ENCODE measurements around the gene SH2D3A. TPM values are rescaled to one million over a fixed set of nuclear protein-coding genes. Genes with fewer than 3 reads are reported as not detected.
A peak's percentile ranks its signal among the peaks of the same experiment; 100 is the strongest.

Gene SH2D3A
- 10 to 100 TPM; 31.5 to 35.2 TPM for total RNA-seq

DNA sequence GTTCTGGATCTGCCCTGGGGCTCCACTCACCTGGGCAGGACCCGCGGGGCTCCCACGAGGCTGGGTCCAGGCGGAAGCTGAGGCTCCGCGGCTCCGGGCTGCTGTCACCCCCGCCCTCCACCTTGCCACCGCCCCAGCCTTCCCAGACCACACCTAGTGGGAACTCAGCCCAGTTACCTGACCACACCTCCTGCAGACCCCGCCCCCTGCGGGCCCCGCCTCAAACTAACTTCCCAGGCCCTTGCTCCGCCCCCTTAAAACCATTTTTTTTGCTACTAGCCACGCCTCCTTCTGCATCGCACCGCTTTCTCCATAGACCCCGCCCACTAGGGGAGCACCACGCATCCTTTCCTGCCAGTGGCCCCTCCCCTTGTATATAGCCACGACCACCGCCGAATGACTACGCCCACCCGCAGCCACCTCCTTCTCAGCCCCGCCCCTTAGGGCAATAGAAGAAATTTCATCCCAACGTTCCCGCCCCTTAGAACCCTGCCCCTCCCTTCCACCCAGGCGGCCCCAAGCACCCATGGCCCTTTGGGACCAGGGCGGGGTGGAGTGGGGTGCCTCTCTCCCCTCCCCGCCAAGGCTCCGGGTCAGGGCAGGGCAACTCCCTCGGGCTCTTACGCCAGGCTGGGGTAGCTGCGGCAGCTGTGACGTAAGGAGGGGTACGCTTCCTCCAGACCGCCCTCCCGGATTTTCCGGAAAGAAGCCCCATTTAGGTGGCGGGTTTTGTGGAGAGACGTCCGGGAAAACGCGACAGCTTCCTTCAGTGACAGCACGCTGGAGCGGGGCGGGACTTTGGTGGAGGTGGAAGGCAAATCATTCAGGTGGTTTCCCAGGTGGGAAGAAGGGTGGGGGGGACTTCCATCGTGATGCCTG is at the start of gene SH2D3A:
Gene SH2D3A, minus strand, starts transcription at position 79 of the 879 bp plus-strand sequence. CDS start 3,687 bp downstream, outside the sequence.
- no peaks in the 10 kb centered on the region for H3K27me3 Mint-ChIP-seq
- peak within 1 kb of the TSS; percentile 93 for H3K27ac Mint-ChIP-seq
- POLR2A ChIA-PET, result no interaction called here
- DNase-seq, result peak; percentile 97
- peak within 1 kb of the TSS; percentile 89 for H3K4me3 Mint-ChIP-seq
- CTCF ChIA-PET, result interaction anchor here (0.9 to 4.3 kb wide), 4 partner anchors 11 to 96 kb away, joined by 3 to 13 read pairs (median 3); no protein-coding TSS in a partner anchor
- H3K4me1 Mint-ChIP-seq, result peaks cover 60% of the 10 kb centered on the region
- H3K9me3 Mint-ChIP-seq, result no peaks in the 10 kb centered on the region
- H3K36me3 Mint-ChIP-seq (ENCODE audit: low read depth), result peaks cover 4% of the 10 kb centered on the region

DNA sequence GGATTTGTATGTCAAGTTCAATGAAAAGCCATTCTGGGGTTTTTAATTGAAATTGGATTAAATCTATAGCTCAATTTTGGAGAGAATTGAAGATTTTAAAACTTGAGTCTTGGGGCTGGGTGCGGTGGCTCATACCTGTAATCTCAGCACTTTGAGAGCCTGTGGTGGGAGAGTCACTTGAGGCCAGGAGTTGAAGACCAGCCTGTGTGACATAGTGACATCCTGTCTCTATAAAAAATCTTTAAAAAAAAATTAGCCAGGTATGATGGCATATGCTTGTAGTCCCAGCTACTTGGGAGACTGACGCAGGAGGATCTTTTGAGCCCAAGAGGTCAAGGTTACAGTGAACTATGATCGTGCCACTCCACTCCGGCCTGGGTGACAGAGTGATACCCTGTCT is 46.4 kb upstream of the SH2D3A start:
- Mint-ChIP-seq H3K4me3 (no peak overlapping the region), H3K27me3 (no peaks in the 10 kb centered on the region), H3K36me3 (ENCODE audit: low read depth) (peaks cover 61% of the 10 kb centered on the region), H3K27ac (peak overlapping the region; percentile 70), H3K9me3 (peaks cover 14% of the 10 kb centered on the region), H3K4me1 (peaks cover 64% of the 10 kb centered on the region)
- POLR2A ChIA-PET, result interaction anchor here (1.0 kb wide), 1 partner anchor 40 kb away, joined by 3 read pairs; no protein-coding TSS in a partner anchor
- DNase-seq, result no peak
- CTCF ChIA-PET, result interaction anchor here (0.8 to 2.5 kb wide), 6 partner anchors 10 to 50 kb away, joined by 3 to 7 read pairs (median 4); partner anchors contain the start of gene VAV1

GRCh38 chr19:6812612-6813011 is 45.4 kb upstream of the SH2D3A start:
- Mint-ChIP-seq H3K27me3 (no peaks in the 10 kb centered on the region), H3K4me1 (peaks cover 64% of the 10 kb centered on the region), H3K4me3 (no peak overlapping the region), H3K36me3 (ENCODE audit: low read depth) (peaks cover 62% of the 10 kb centered on the region), H3K27ac (no peak overlapping the region), H3K9me3 (peaks cover 13% of the 10 kb centered on the region)
- ChIA-PET CTCF (interaction anchor here (1.0 to 2.5 kb wide), 5 partner anchors 9 to 51 kb away, joined by 3 to 7 read pairs (median 6); partner anchors contain the start of gene VAV1), POLR2A (no interaction called here)
- DNase-seq, result no peak

GRCh38 chr19:6811906-6812305 is 44.7 kb upstream of the SH2D3A start:
- H3K4me3 Mint-ChIP-seq, result no peak overlapping the region

GRCh38 chr19:6811378-6811777 is 44.1 kb upstream of the SH2D3A start:
- POLR2A ChIA-PET, result no interaction called here
- peaks cover 66% of the 10 kb centered on the region for H3K36me3 Mint-ChIP-seq (ENCODE audit: low read depth)

More at GRCh38 chr19:6811906-6812305, 44.7 kb upstream of the SH2D3A start:
- Mint-ChIP-seq H3K27ac (no peak overlapping the region), H3K27me3 (no peaks in the 10 kb centered on the region), H3K4me1 (peaks cover 63% of the 10 kb centered on the region), H3K9me3 (peaks cover 13% of the 10 kb centered on the region), H3K36me3 (ENCODE audit: low read depth) (peaks cover 63% of the 10 kb centered on the region)
- POLR2A ChIA-PET, result no interaction called here
- DNase-seq, result no peak
- CTCF ChIA-PET, result no interaction called here

GRCh38 chr19:6809262-6809661 is 42.0 kb upstream of the SH2D3A start:
- Mint-ChIP-seq H3K4me1 (peaks cover 51% of the 10 kb centered on the region), H3K27me3 (no peaks in the 10 kb centered on the region), H3K9me3 (peaks cover 16% of the 10 kb centered on the region), H3K4me3 (no peak overlapping the region), H3K27ac (no peak overlapping the region), H3K36me3 (ENCODE audit: low read depth) (peaks cover 55% of the 10 kb centered on the region)
- DNase-seq, result no peak
- CTCF ChIA-PET, result interaction anchor here (0.6 to 0.8 kb wide), 2 partner anchors 9 to 75 kb away, joined by 3 read pairs; no protein-coding TSS in a partner anchor
- POLR2A ChIA-PET, result no interaction called here

More at GRCh38 chr19:6811378-6811777, 44.1 kb upstream of the SH2D3A start:
- H3K27ac Mint-ChIP-seq, result peak overlapping the region; percentile 22
- H3K4me3 Mint-ChIP-seq, result no peak overlapping the region
- H3K9me3 Mint-ChIP-seq, result peaks cover 15% of the 10 kb centered on the region
- no peak for DNase-seq
- peaks cover 65% of the 10 kb centered on the region for H3K4me1 Mint-ChIP-seq
- H3K27me3 Mint-ChIP-seq, result no peaks in the 10 kb centered on the region
- CTCF ChIA-PET, result no interaction called here

DNA sequence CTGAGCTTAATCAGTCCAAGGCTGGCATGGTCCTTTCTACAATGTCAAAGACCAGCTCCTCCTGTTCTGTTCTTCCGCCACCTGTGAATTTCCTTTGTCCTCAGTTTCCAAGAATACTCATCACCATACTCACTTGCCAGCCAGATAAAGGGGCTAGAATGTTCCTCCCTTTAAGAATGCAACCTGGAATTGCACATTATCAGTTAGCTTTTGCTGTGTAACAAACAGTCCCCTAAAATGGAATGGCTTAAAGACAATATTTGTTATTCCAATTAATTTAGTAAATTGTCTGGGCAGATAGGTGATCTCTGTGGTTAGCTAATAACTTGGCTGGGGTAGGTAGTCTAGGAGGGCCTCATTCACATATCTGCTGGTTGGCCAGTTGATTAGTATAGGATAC is 41.3 kb upstream of the SH2D3A start:
- peaks cover 50% of the 10 kb centered on the region for H3K4me1 Mint-ChIP-seq
- H3K36me3 Mint-ChIP-seq (ENCODE audit: low read depth), result peaks cover 57% of the 10 kb centered on the region
- POLR2A ChIA-PET, result interaction anchor here (1.4 kb wide), 1 partner anchor 36 kb away, joined by 3 read pairs; the partner anchor contains the start of gene VAV1
- no peak for DNase-seq
- CTCF ChIA-PET, result interaction anchor here (0.7 to 1.0 kb wide), 3 partner anchors 8 to 922 kb away, joined by 3 read pairs; no protein-coding TSS in a partner anchor
- H3K9me3 Mint-ChIP-seq, result peaks cover 16% of the 10 kb centered on the region
- H3K27ac Mint-ChIP-seq, result no peak overlapping the region
- H3K27me3 Mint-ChIP-seq, result no peaks in the 10 kb centered on the region
- H3K4me3 Mint-ChIP-seq, result no peak overlapping the region

DNA sequence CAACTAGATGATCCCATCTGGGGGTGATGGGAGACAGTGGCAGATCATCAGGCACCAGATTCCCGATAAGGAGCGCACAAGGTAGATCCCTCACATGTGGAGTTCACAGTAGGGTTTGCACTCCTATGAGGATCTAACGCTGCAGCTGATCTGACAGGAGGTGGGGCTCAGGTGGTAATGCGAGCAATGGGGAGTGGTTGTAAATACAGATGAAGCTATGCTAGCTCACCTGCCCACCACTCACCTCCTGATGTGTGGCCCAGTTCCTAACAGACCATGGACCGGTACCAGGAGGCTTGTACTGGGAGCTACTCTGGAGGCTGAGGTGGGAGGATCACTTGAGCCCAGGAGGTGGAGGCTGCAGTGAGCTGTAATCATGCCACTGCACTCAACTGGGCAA is 40.1 kb upstream of the SH2D3A start:
- no peak for DNase-seq
- peaks cover 12% of the 10 kb centered on the region for H3K9me3 Mint-ChIP-seq
- peaks cover 53% of the 10 kb centered on the region for H3K36me3 Mint-ChIP-seq (ENCODE audit: low read depth)
- ChIA-PET POLR2A (interaction anchor here (1.4 kb wide), 1 partner anchor 35 kb away, joined by 3 read pairs; the partner anchor contains the start of gene VAV1), CTCF (interaction anchor here (0.6 kb wide), 1 partner anchor 99 kb away, joined by 3 read pairs; no protein-coding TSS in a partner anchor)
- H3K27me3 Mint-ChIP-seq, result no peaks in the 10 kb centered on the region
- no peak overlapping the region for H3K27ac Mint-ChIP-seq
- H3K4me1 Mint-ChIP-seq, result peaks cover 49% of the 10 kb centered on the region
- no peak overlapping the region for H3K4me3 Mint-ChIP-seq

DNA sequence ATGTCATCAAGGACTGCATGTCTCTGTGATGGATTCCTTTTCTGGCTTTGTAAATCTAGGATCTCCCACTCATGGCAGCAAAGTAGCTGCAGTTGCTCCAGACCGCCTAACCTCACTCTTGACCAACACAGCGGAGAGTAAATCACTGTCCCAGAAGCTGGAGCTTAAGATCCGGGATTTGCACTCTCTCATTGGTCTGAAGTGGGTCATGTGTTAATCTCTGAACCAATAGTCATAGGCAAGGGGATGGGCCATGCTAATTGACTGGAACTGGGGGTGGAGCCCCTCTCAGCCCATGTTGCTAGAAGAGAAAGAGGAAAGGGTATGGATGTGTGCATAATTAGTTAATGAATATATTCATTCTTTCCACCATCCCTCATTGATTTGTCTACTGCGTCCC is 39.3 kb upstream of the SH2D3A start:
- DNase-seq, result no peak
- Mint-ChIP-seq H3K27ac (no peak overlapping the region), H3K36me3 (ENCODE audit: low read depth) (peaks cover 45% of the 10 kb centered on the region), H3K4me1 (peaks cover 47% of the 10 kb centered on the region), H3K27me3 (no peaks in the 10 kb centered on the region), H3K4me3 (no peak overlapping the region), H3K9me3 (peaks cover 7% of the 10 kb centered on the region)
- CTCF ChIA-PET, result interaction anchor here (1.0 kb wide), 1 partner anchor 33 kb away, joined by 4 read pairs; the partner anchor contains the start of gene VAV1
- POLR2A ChIA-PET, result no interaction called here

- peaks cover 55% of the 10 kb centered on the region for H3K4me1 Mint-ChIP-seq
- DNase-seq, result no peak
- POLR2A ChIA-PET, result no interaction called here
Measured at GRCh38 chr19:6803036-6803404, 35.8 kb upstream of the SH2D3A start.

GRCh38 chr19:6802336-6803035 is 35.3 kb upstream of the SH2D3A start:
- ChIA-PET CTCF (interaction anchor here (0.7 to 5.4 kb wide), 6 partner anchors 11 to 30 kb away, joined by 3 to 26 read pairs (median 4); partner anchors contain the start of gene VAV1), POLR2A (no interaction called here)
- DNase-seq, result peak; percentile 63
- peaks cover 55% of the 10 kb centered on the region for H3K4me1 Mint-ChIP-seq
- H3K9me3 Mint-ChIP-seq, result peaks cover 3% of the 10 kb centered on the region
- peaks cover 37% of the 10 kb centered on the region for H3K36me3 Mint-ChIP-seq (ENCODE audit: low read depth)
- no peaks in the 10 kb centered on the region for H3K27me3 Mint-ChIP-seq
- peak overlapping the region; percentile 89 for H3K27ac Mint-ChIP-seq
- peak overlapping the region; percentile 70 for H3K4me3 Mint-ChIP-seq

More at GRCh38 chr19:6803036-6803404, 35.8 kb upstream of the SH2D3A start:
- Mint-ChIP-seq H3K9me3 (peaks cover 3% of the 10 kb centered on the region), H3K27me3 (no peaks in the 10 kb centered on the region), H3K36me3 (ENCODE audit: low read depth) (peaks cover 37% of the 10 kb centered on the region), H3K4me3 (peak overlapping the region; percentile 70), H3K27ac (peak overlapping the region; percentile 89)
- CTCF ChIA-PET, result interaction anchor here (1.0 to 5.4 kb wide), 6 partner anchors 11 to 65 kb away, joined by 3 to 26 read pairs (median 6); partner anchors contain the start of gene VAV1

DNA sequence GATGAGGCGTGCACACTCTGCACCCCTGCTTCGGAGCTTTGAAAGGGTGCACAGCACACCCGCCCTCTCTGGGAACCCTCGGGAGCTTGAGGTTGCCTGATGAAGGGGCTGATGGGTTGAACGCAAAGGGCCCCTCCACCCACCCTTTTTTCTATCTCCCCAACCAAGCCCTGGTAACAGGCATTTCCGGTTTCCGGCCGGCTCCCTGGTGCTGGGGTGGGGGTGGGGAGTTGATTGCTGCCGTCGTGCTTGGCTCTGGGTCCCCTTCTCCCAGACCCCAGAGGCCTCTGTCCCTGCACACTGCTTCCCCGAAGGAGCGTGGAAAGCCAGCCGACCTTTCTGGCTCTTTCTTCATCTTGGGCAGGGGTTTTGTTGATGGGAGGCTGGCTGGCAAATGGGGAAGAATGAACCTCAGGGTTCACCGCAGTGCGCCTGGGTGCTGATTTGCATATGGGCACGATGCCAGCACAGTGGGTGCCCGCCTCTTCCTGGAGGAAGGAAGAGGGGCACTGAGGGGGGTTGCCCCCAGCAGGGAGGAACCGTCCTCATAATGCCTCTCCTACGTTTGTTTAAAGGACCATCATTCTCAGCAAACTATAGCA is 34.4 kb upstream of the SH2D3A start:
- Mint-ChIP-seq H3K4me3 (peak overlapping the region; percentile 70), H3K27ac (peak overlapping the region; percentile 89), H3K36me3 (ENCODE audit: low read depth) (peaks cover 37% of the 10 kb centered on the region), H3K9me3 (peaks cover 3% of the 10 kb centered on the region), H3K27me3 (no peaks in the 10 kb centered on the region), H3K4me1 (peaks cover 61% of the 10 kb centered on the region)
- ChIA-PET CTCF (interaction anchor here (0.7 to 5.4 kb wide), 7 partner anchors 12 to 63 kb away, joined by 3 to 26 read pairs (median 3); partner anchors contain the start of gene VAV1), POLR2A (interaction anchor here (0.6 to 1.0 kb wide), 2 partner anchors 26 to 29 kb away, joined by 4 to 6 read pairs; partner anchors contain the start of gene VAV1)
- peak; percentile 90 for DNase-seq
